ENCODE results near the gene PIK3R4. TPM values are rescaled to one million over a fixed set of nuclear protein-coding genes. Genes with fewer than 3 reads are reported as not detected.
A peak's percentile ranks its signal among the peaks of the same experiment; 100 is the strongest.

Gene PIK3R4
- total RNA-seq, 1 donor from 2014 or later: 101 TPM

- intact Hi-C loops (cut with DNase I): no loop called here
- no peaks in the 10 kb centered on the region for H3K4me1 ChIP-seq
- no peak for TF ChIP-seq CTCF (IDR thresholded peaks at IDR 0.05)
- no peak overlapping the region for H3K27ac ChIP-seq
- no peaks in the 10 kb centered on the region for H3K36me3 ChIP-seq
- no peak for DNase-seq (ENCODE audit: low spot score in 2 of 2)
- no peaks in the 10 kb centered on the region for H3K27me3 ChIP-seq
- H3K9me3 ChIP-seq: no peaks in the 10 kb centered on the region
- H3K4me3 ChIP-seq: no peak overlapping the region
Measured at GRCh38 chr3:130663092-130663491, 83.5 kb downstream of the PIK3R4 start.

GRCh38 chr3:130662501-130662996, 84.1 kb downstream of the PIK3R4 start:
- no peak overlapping the region for H3K4me3 ChIP-seq
- H3K27me3 ChIP-seq: no peaks in the 10 kb centered on the region
- TF ChIP-seq CTCF (IDR thresholded peaks at IDR 0.05): no peak
- DNase-seq (ENCODE audit: low spot score in 2 of 2): no peak
- H3K27ac ChIP-seq: peak overlapping the region in 1 of 2 donors; percentile 0
- no peaks in the 10 kb centered on the region for H3K9me3 ChIP-seq
- H3K36me3 ChIP-seq: no peaks in the 10 kb centered on the region
- H3K4me1 ChIP-seq: no peaks in the 10 kb centered on the region
- intact Hi-C loops (cut with DNase I): no loop called here

GRCh38 chr3:130661140-130661891, 85.3 kb downstream of the PIK3R4 start:
- DNase-seq (ENCODE audit: low spot score in 2 of 2): no peak
- Histone ChIP-seq H3K4me1 (no peaks in the 10 kb centered on the region), H3K27ac (no peak overlapping the region), H3K36me3 (no peaks in the 10 kb centered on the region), H3K4me3 (no peak overlapping the region), H3K9me3 (no peaks in the 10 kb centered on the region), H3K27me3 (no peaks in the 10 kb centered on the region)
- intact Hi-C loops (cut with DNase I): no loop called here
- TF ChIP-seq CTCF (IDR thresholded peaks at IDR 0.05): no peak

- no peak for DNase-seq (ENCODE audit: low spot score in 2 of 2)
- no peaks in the 10 kb centered on the region for H3K4me1 ChIP-seq
- H3K27ac ChIP-seq: no peak overlapping the region
- H3K4me3 ChIP-seq: no peak overlapping the region
- TF ChIP-seq CTCF (IDR thresholded peaks at IDR 0.05): no peak
- H3K27me3 ChIP-seq: no peaks in the 10 kb centered on the region
- H3K9me3 ChIP-seq: no peaks in the 10 kb centered on the region
- no peaks in the 10 kb centered on the region for H3K36me3 ChIP-seq
- intact Hi-C loops (cut with DNase I): no loop called here
Measured at GRCh38 chr3:130659911-130660310, 86.7 kb downstream of the PIK3R4 start.

- Histone ChIP-seq H3K27ac (no peak overlapping the region), H3K4me1 (no peaks in the 10 kb centered on the region), H3K9me3 (no peaks in the 10 kb centered on the region), H3K4me3 (no peak overlapping the region), H3K36me3 (no peaks in the 10 kb centered on the region), H3K27me3 (no peaks in the 10 kb centered on the region)
- intact Hi-C loops (cut with DNase I): no loop called here
- DNase-seq (ENCODE audit: low spot score in 2 of 2): no peak
- TF ChIP-seq CTCF (IDR thresholded peaks at IDR 0.05): no peak
Measured at GRCh38 chr3:130658678-130659077, 88.0 kb downstream of the PIK3R4 start.
